ENCODE measurements around the gene CCNDBP1.
"Not testable (repeated sequence)": the region's sequence is repeated elsewhere in the genome, so short reads cannot be mapped to it uniquely, and the experiment has no call there.

The CCNDBP1 gene

DNA sequence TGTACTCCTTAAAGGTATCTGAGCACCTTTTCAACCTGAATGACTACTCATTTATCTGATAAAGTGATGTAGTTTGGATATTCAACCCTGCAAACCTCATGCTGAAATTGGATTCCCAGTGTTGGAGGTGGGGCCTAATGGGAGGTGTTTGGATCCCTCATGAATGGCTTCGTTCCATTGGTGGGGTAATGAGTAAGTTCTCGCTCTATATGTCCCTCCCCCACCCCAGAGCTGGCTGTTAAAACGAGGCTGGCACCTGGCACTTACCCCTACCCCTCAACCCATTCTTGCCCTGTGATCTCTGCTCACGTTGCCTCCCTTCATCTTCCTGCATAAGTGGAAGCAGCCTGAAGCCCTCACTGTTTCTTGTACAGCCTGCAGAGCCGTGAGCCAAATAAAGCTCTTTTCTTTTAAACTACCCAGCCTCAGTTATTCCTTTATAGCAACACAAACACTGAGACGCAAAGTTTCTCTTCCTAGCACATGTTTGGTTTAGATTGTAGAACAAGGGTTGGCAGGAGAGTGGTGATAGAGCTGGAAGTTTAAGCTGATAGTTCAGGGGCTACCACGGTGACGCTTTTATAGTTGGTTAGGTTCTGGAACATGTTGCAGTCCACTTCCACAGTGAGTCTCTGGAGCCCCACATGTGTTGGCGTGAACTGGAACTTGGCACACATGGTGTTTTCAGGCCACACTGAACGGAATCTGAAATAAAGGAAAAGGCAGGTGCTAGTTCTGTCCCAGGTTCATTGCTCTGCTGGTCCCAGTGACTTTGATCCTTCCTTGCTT, 11.8 kb downstream of the CCNDBP1 start:
- Histone ChIP-seq H3K9ac (ENCODE audit: insufficient read length, low read depth) (no peak overlapping the region), H3K4me3 (ENCODE audit: insufficient read length, low read depth) (no peak overlapping the region), H3K9me3 (ENCODE audit: insufficient read depth, low read length) (no peaks in the 10 kb centered on the region; the same call in 1 of the 2 replicates), H3K4me1 (ENCODE audit: insufficient read depth, insufficient read length) (no peaks in the 10 kb centered on the region), H3K36me3 (ENCODE audit: insufficient read depth, insufficient read length, low read length) (peaks cover 24% of the 10 kb centered on the region), H3K27me3 (ENCODE audit: insufficient read depth, insufficient read length) (no peaks in the 10 kb centered on the region)
- no peak for DNase-seq (ENCODE audit: low read depth, low spot score)
- TF ChIP-seq YY1 (IDR thresholded peaks at IDR 0.05; ENCODE audit: insufficient read depth, insufficient read length) (no peak), SUZ12 (IDR thresholded peaks at IDR 0.05; ENCODE audit: extremely low read depth, insufficient read depth, insufficient read length) (no peak), ZNF274 (IDR thresholded peaks at IDR 0.05; ENCODE audit: low read depth, low read length) (no peak)

DNA sequence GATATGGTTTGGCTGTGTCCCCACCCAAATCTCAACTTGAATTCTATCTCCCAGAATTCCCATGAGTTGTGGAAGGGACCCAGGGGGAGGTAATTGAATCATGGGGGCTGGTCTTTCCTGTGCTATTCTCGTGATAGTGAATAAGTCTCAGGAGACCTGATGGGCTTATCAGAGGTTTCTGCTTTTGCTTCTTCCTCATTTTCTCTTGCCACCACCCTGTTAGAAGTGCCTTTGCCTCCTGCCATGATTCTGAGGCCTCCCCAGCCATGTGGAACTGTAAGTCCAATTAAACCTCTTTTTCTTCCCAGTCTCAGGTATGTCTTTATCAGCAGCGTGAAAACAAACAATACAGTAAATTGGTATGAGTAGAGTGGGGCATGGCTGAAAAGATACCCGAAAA, 12.6 kb downstream of the CCNDBP1 start:
- H3K4me3 ChIP-seq (ENCODE audit: insufficient read length, low read depth); H3K9me3 ChIP-seq (ENCODE audit: insufficient read depth, low read length); H3K4me1 ChIP-seq (ENCODE audit: insufficient read depth, insufficient read length); H3K9ac ChIP-seq (ENCODE audit: insufficient read length, low read depth); DNase-seq (ENCODE audit: low read depth, low spot score); H3K27me3 ChIP-seq (ENCODE audit: insufficient read depth, insufficient read length): not testable (repeated sequence)
- peaks cover 16% of the 10 kb centered on the region for H3K36me3 ChIP-seq (ENCODE audit: insufficient read depth, insufficient read length, low read length)

DNA sequence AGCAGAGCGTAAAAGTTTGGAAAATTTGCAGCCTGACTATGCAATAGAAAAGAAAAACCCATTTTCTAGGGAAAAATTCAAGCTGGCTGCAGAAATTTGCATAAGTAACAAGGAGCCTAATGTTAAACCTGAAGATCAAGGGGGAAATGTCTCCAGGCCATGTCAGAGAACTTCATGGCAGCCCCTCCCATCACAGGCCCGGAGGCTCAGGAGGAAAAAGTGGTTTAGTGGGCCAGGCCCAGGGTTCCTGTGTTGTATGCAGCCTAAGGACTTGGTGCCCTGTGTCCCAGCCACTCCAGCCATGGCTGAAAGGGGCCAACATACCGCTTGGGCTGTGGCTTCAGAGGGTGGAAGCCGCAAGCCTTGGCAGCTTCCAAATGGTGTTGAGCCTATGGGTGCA, 13.4 kb downstream of the CCNDBP1 start:
- not testable (repeated sequence) for H3K27me3 ChIP-seq (ENCODE audit: insufficient read depth, insufficient read length); H3K4me1 ChIP-seq (ENCODE audit: insufficient read depth, insufficient read length); H3K4me3 ChIP-seq (ENCODE audit: insufficient read length, low read depth); H3K9ac ChIP-seq (ENCODE audit: insufficient read length, low read depth); H3K9me3 ChIP-seq (ENCODE audit: insufficient read depth, low read length); DNase-seq (ENCODE audit: low read depth, low spot score)
- H3K36me3 ChIP-seq (ENCODE audit: insufficient read depth, insufficient read length, low read length) = peaks cover 13% of the 10 kb centered on the region

- H3K4me3 ChIP-seq (ENCODE audit: insufficient read length, low read depth) = no peak overlapping the region
- peaks cover 13% of the 10 kb centered on the region for H3K36me3 ChIP-seq (ENCODE audit: insufficient read depth, insufficient read length, low read length)
- no peaks in the 10 kb centered on the region for H3K27me3 ChIP-seq (ENCODE audit: insufficient read depth, insufficient read length)
- no peaks in the 10 kb centered on the region; the same call in 1 of the 2 replicates for H3K9me3 ChIP-seq (ENCODE audit: insufficient read depth, low read length)
- no peaks in the 10 kb centered on the region for H3K4me1 ChIP-seq (ENCODE audit: insufficient read depth, insufficient read length)
- H3K9ac ChIP-seq (ENCODE audit: insufficient read length, low read depth) = no peak overlapping the region
- no peak for TF ChIP-seq YY1 (IDR thresholded peaks at IDR 0.05; ENCODE audit: insufficient read depth, insufficient read length)
- no peak for TF ChIP-seq ZNF274 (IDR thresholded peaks at IDR 0.05; ENCODE audit: low read depth, low read length)
- TF ChIP-seq SUZ12 (IDR thresholded peaks at IDR 0.05; ENCODE audit: extremely low read depth, insufficient read depth, insufficient read length) = no peak
- DNase-seq (ENCODE audit: low read depth, low spot score) = no peak
Measured at GRCh38 chr15:43198992-43199391, 13.8 kb downstream of the CCNDBP1 start.

- H3K4me1 ChIP-seq (ENCODE audit: insufficient read depth, insufficient read length) = no peaks in the 10 kb centered on the region
- H3K9me3 ChIP-seq (ENCODE audit: insufficient read depth, low read length) = no peaks in the 10 kb centered on the region; the same call in 1 of the 2 replicates
- H3K4me3 ChIP-seq (ENCODE audit: insufficient read length, low read depth) = no peak overlapping the region
- no peaks in the 10 kb centered on the region for H3K27me3 ChIP-seq (ENCODE audit: insufficient read depth, insufficient read length)
- no peak for TF ChIP-seq ZNF274 (IDR thresholded peaks at IDR 0.05; ENCODE audit: low read depth, low read length)
- no peak for TF ChIP-seq SUZ12 (IDR thresholded peaks at IDR 0.05; ENCODE audit: extremely low read depth, insufficient read depth, insufficient read length)
- no peak for TF ChIP-seq YY1 (IDR thresholded peaks at IDR 0.05; ENCODE audit: insufficient read depth, insufficient read length)
- no peak for DNase-seq (ENCODE audit: low read depth, low spot score)
- H3K36me3 ChIP-seq (ENCODE audit: insufficient read depth, insufficient read length, low read length) = peaks cover 13% of the 10 kb centered on the region
- no peak overlapping the region for H3K9ac ChIP-seq (ENCODE audit: insufficient read length, low read depth)
Measured at GRCh38 chr15:43199945-43200488, 14.8 kb downstream of the CCNDBP1 start.

GRCh38 chr15:43204016-43204901, 19.1 kb downstream of the CCNDBP1 start:
- H3K27me3 ChIP-seq (ENCODE audit: insufficient read depth, insufficient read length) = no peaks in the 10 kb centered on the region
- H3K9me3 ChIP-seq (ENCODE audit: insufficient read depth, low read length) = no peaks in the 10 kb centered on the region
- no peaks in the 10 kb centered on the region for H3K36me3 ChIP-seq (ENCODE audit: insufficient read depth, insufficient read length, low read length)
- no peak overlapping the region for H3K4me3 ChIP-seq (ENCODE audit: insufficient read length, low read depth)
- H3K4me1 ChIP-seq (ENCODE audit: insufficient read depth, insufficient read length) = peaks cover 8% of the 10 kb centered on the region
- no peak for DNase-seq (ENCODE audit: low read depth, low spot score)
- TF ChIP-seq YY1 (IDR thresholded peaks at IDR 0.05; ENCODE audit: insufficient read depth, insufficient read length) = no peak
- no peak for TF ChIP-seq SUZ12 (IDR thresholded peaks at IDR 0.05; ENCODE audit: extremely low read depth, insufficient read depth, insufficient read length)
- no peak for TF ChIP-seq ZNF274 (IDR thresholded peaks at IDR 0.05; ENCODE audit: low read depth, low read length)
- H3K9ac ChIP-seq (ENCODE audit: insufficient read length, low read depth) = no peak overlapping the region

GRCh38 chr15:43206054-43206453, 20.9 kb downstream of the CCNDBP1 start:
- DNase-seq (ENCODE audit: low read depth, low spot score) = no peak
- Histone ChIP-seq H3K9me3 (ENCODE audit: insufficient read depth, low read length) (no peaks in the 10 kb centered on the region), H3K4me3 (ENCODE audit: insufficient read length, low read depth) (no peak overlapping the region), H3K4me1 (ENCODE audit: insufficient read depth, insufficient read length) (peaks cover 8% of the 10 kb centered on the region), H3K9ac (ENCODE audit: insufficient read length, low read depth) (no peak overlapping the region), H3K36me3 (ENCODE audit: insufficient read depth, insufficient read length, low read length) (no peaks in the 10 kb centered on the region), H3K27me3 (ENCODE audit: insufficient read depth, insufficient read length) (no peaks in the 10 kb centered on the region)
- TF ChIP-seq ZNF274 (IDR thresholded peaks at IDR 0.05; ENCODE audit: low read depth, low read length) = no peak
- TF ChIP-seq SUZ12 (IDR thresholded peaks at IDR 0.05; ENCODE audit: extremely low read depth, insufficient read depth, insufficient read length) = no peak
- TF ChIP-seq YY1 (IDR thresholded peaks at IDR 0.05; ENCODE audit: insufficient read depth, insufficient read length) = no peak
